Esophagus squamous epithelium (tissue), 4 donors: ENCODE data around the gene IMMP2L.

Experiments
- CTCF ChIP-seq, 6 experiments: fragments of 450-650 bp in 4 of 6; fragments of 200-600 bp in 2 of 6; sonication (generic) in 2 of 6; IDR thresholded peaks; one replicate each; pipeline ENCODE4 v1.5.1; 2016 to 2019; ENCODE audit warnings: antibody characterized with exemption in 6 of 6, mild to moderate bottlenecking in 4 of 6, moderate library complexity in 4 of 6
- POLR2A ChIP-seq, 4 donors: fragments of 450-650 bp; IDR thresholded peaks; one replicate each; pipeline ENCODE4 v1.6.1; 2017; ENCODE audit warnings: antibody characterized with exemption in 4 of 4, mild to moderate bottlenecking in 4 of 4, moderate library complexity in 3 of 4

GRCh38 chr7:111265394-111265793, 296.9 kb downstream of the IMMP2L start:
- TF ChIP-seq POLR2A (IDR thresholded peaks at IDR 0.05) (no peak), CTCF (IDR thresholded peaks at IDR 0.05) (no peak)
